C1 segment of cervical spinal cord (tissue), 14 donors: Measurements from ENCODE around the gene INPP5F.
"Not testable (repeated sequence)": the region's sequence is repeated elsewhere in the genome, so short reads cannot be mapped to it uniquely, and the experiment has no call there.

Experiments used
- DNase-seq, 14 donors: peaks; one replicate each; lab custom pipeline; 2025; lab: John Stamatoyannopoulos, UW

The INPP5F gene

GRCh38 chr10:119860866-119861607 lies 135.2 kb downstream of the INPP5F start:
- no peak for DNase-seq

GRCh38 chr10:119862524-119862923 lies 136.7 kb downstream of the INPP5F start:
- DNase-seq = no peak

GRCh38 chr10:119863951-119864565 lies 138.2 kb downstream of the INPP5F start:
- DNase-seq = no peak

- no peak for DNase-seq
Measured at GRCh38 chr10:119865699-119866240, 139.9 kb downstream of the INPP5F start.

- DNase-seq = no peak
Measured at GRCh38 chr10:119867317-119867716, 141.5 kb downstream of the INPP5F start.

GRCh38 chr10:119869398-119869797 lies 143.5 kb downstream of the INPP5F start:
- not testable (repeated sequence) for DNase-seq

- peak in 6 of 14 donors; percentile 1 to 52 (median 32) for DNase-seq
Measured at GRCh38 chr10:119871881-119872609, 146.2 kb downstream of the INPP5F start.

- DNase-seq = no peak
Measured at GRCh38 chr10:119872610-119872859, 146.7 kb downstream of the INPP5F start, which contains the start of gene MCMBP. TSS of gene MCMBP (minus strand) at chr10:119872843. CDS start at chr10:119872584, 259 bp downstream.

- peak; percentile 4 to 91 (median 80) for DNase-seq
Measured at GRCh38 chr10:119872860-119873681, 147.2 kb downstream of the INPP5F start.

GRCh38 chr10:119878524-119878923 lies 152.7 kb downstream of the INPP5F start:
- no peak for DNase-seq
